Measurements from ENCODE around the gene CCDC63.

CCDC63 gene

GRCh38 chr12:110885152-110885840 lies 38.5 kb downstream of the CCDC63 start:
- no peak for DNase-seq (ENCODE audit: low read depth in 2 of 2)

GRCh38 chr12:110888256-110888991 lies 41.6 kb downstream of the CCDC63 start:
- DNase-seq (ENCODE audit: low read depth in 2 of 2) = no peak

- DNase-seq (ENCODE audit: low read depth in 2 of 2) = no peak
Measured at GRCh38 chr12:110889361-110889760, 42.6 kb downstream of the CCDC63 start.

DNA sequence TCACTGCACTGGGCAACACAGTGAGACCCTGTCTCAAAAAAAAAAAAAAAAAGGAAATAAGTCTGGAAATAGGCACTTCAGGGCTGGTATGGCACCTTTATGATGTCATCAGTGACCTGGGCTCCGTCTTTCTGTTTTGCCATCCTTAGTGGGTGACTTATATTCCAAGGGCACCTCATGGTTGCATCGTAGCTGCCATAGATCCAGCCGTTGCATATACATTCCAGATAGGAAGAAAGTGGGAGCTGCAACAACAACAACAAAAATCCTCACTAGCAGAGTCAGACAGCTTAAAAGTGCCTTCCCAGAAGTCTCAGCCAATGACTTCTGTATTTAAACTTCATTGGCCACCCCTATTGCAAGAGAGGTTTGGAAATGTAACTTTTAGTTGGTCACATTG lies 47.2 kb downstream of the CCDC63 start:
- no peak for DNase-seq (ENCODE audit: low read depth in 2 of 2)

- no peak for DNase-seq (ENCODE audit: low read depth in 2 of 2)
Measured at GRCh38 chr12:110896559-110896958, 49.8 kb downstream of the CCDC63 start.

GRCh38 chr12:110901401-110901800 lies 54.6 kb downstream of the CCDC63 start:
- no peak for DNase-seq (ENCODE audit: low read depth in 2 of 2)

GRCh38 chr12:110903511-110903910 lies 56.7 kb downstream of the CCDC63 start:
- no peak for DNase-seq (ENCODE audit: low read depth in 2 of 2)

GRCh38 chr12:110906083-110906482 lies 59.3 kb downstream of the CCDC63 start:
- DNase-seq (ENCODE audit: low read depth in 2 of 2) = no peak

- DNase-seq (ENCODE audit: low read depth in 2 of 2) = no peak
Measured at GRCh38 chr12:110906516-110906915, 59.7 kb downstream of the CCDC63 start.

GRCh38 chr12:110906985-110907384 lies 60.2 kb downstream of the CCDC63 start:
- no peak for DNase-seq (ENCODE audit: low read depth in 2 of 2)

DNA sequence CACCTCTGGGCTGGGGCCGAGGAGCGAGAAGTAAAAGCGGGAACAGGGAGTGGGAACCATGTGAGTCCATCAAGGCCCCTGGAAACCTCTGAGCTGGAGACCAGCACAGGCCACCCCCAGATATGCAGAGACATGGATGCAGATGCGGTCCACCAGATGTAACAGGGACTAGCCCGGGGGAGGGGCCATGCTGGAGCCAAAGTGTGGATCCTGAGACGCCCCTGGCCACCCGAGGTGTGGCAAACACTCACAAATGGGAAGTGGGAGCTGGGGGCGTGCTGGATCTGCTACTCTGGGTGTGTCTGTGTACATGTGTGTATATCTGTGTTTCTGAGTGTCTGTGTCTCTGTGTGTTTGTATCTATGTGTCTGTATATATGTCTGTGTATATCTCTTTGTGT lies 60.8 kb downstream of the CCDC63 start:
- DNase-seq (ENCODE audit: low read depth in 2 of 2) = no peak

- no peak for DNase-seq (ENCODE audit: low read depth in 2 of 2)
Measured at GRCh38 chr12:110908377-110909152, 61.8 kb downstream of the CCDC63 start.

GRCh38 chr12:110912263-110912662 lies 65.5 kb downstream of the CCDC63 start:
- no peak for DNase-seq (ENCODE audit: low read depth in 2 of 2)

GRCh38 chr12:110913119-110914056 lies 66.6 kb downstream of the CCDC63 start:
- DNase-seq (ENCODE audit: low read depth in 2 of 2) = no peak

- no peak for DNase-seq (ENCODE audit: low read depth in 2 of 2)
Measured at GRCh38 chr12:110916295-110916875, 69.6 kb downstream of the CCDC63 start.

DNA sequence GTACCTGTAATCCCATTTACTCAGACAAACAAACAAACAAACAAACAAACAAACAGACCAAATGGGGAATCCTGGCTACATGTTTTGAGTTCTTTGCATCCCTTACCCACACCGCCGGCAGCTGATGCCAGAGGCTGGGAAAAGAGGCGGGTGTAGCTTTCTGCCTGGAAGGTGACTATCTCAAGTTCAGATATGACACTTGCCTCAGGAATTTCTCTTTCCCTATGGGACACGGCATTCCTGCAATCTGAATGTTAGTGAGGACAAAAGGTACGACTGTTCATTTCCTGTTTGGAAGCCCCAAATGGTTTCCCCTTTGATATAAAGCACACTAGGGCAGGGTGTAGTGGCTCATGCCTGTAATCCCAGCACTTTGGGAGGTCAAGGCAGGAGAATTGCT lies 70.7 kb downstream of the CCDC63 start:
- DNase-seq (ENCODE audit: low read depth in 2 of 2) = no peak

DNA sequence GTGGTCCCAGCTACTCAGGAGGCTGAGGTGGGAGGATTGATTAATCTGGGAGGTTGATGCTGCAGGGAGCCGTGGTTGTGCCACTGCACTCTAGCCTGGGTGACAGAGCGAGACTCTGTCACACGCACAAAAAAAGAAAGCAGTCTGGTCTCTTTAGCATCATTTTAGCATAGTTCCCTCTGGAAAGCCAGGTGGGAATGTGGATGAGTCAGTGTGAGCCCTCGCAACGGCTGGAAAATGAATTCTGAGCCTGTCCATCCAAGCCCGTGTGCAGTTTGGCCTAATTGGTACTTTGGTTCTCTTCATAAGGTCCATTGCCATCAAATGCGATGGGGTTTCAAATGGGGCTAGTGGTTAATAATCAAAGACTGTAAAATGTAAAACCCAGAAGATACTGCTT lies 71.2 kb downstream of the CCDC63 start:
- no peak for DNase-seq (ENCODE audit: low read depth in 2 of 2)

- no peak for DNase-seq (ENCODE audit: low read depth in 2 of 2)
Measured at GRCh38 chr12:110919720-110920119, 72.9 kb downstream of the CCDC63 start.

- DNase-seq (ENCODE audit: low read depth in 2 of 2) = no peak
Measured at GRCh38 chr12:110920324-110920910, 73.6 kb downstream of the CCDC63 start, which contains the start of gene MYL2. TSS of gene MYL2 (minus strand) at chr12:110920579. CDS start at chr12:110920529, 50 bp downstream.

DNA sequence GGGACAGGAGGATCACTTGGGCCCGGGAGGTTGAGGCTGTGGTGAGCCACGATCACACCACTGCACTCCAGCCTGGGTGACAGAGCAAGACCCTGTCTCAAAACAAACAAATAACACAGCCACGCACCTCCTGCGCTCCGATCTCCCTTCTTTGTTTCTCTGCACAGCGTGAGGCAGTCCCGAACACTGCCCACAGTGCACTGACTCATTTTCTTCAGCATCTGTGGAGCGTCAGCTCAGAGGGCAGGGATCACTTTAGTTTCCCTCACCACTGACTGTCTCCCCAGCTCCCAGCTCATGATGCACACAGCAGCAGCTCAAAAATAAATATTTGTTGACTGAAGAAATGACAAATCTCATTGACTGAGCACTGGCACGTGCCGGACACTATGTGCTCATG lies 74.5 kb downstream of the CCDC63 start:
- no peak for DNase-seq (ENCODE audit: low read depth in 2 of 2)

DNA sequence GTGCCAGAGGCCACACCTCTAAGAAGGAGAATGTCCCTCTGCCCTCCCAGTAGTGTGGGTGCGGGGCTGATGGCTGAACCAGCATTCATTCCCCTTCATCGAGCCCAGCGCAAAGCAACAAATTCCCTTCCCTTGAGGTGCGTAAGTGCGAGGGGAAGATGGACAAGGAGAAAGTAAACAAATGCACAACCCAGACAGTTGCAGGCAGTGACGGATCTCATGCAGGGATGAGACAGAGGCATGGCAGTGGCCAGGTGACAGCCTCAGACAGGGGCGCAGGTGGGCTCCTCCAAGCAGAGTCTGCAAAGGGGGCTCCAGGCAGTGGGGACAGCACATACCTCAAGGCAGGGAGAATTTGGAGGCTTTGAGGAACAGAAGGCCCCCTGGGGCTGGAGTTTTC lies 75.9 kb downstream of the CCDC63 start:
- DNase-seq (ENCODE audit: low read depth in 2 of 2) = no peak

Data from stimulated activated CD8-positive, alpha-beta memory T cell treated with anti-CD3 and anti-CD28 coated beads, Interleukin-7, amount 100 ng/mL, for 4 hours (primary cell).